Measurements from ENCODE around the gene POGZ. TPM values are rescaled to one million over a fixed set of nuclear protein-coding genes. Genes with fewer than 3 reads are reported as not detected.
"Not testable (repeated sequence)": the region's sequence is repeated elsewhere in the genome, so short reads cannot be mapped to it uniquely, and the experiment has no call there.

POGZ gene
- total RNA-seq, 1 experiment from 2014 or later: 102 TPM

DNA sequence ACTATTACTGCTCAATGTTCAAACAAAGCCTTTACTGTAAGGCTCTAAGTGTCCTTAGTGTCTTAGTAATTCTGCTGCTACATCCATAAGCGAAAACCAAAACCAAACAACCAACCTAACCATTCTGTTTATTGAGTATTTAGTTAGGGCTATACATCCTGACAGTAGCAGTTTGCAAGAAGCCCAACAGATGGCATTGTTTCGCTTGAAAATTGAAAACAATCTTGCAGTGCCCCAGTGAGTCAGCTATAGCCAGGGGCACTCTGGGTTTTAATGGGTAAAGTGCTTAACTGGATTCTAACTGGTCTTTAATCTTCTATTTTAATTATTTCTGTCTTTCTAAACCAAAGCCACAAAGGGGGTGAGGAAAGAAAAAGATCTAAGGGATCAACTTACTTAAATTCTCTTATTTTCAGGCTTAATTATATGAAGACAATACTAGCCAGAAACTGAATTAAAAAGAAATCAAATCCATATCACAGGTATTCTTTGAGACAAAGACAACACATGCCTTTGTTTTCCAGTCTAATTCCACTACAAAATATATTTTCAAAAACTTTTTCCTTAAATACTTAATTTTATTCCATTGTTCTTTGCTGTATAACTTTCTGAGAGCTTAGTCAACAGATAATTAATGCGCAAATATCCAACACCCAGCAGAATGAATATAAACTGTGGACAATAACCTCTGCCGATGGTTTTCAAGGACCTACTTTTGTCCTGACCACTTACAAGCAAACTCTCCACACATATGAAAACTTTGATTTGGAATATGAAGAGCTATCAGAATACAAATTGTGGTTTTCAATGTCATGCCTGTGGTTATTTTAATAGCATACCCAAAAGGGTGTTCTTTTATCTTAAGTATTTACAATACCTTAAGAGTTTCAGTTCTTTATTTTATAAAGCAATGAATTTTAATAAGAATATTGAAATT lies 15.2 kb downstream of the POGZ start:
- no peaks in the 10 kb centered on the region for H3K27me3 ChIP-seq (ENCODE audit: insufficient read depth, low read length)
- H3K9ac ChIP-seq (ENCODE audit: extremely low read depth, insufficient read length, low read length): no peak overlapping the region
- no peak overlapping the region for H3K56ac ChIP-seq (ENCODE audit: insufficient read length, low read depth, low read length)
- no peak overlapping the region for H3K4ac ChIP-seq (ENCODE audit: low read depth, low read length)
- no peak overlapping the region for H4K5ac ChIP-seq (ENCODE audit: insufficient read length, low read depth, low read length)
- Mint-ChIP-seq H3K27me3 (ENCODE audit: low read depth) (no peaks in the 10 kb centered on the region), H3K4me3 (no peak overlapping the region), H3K4me1 (peaks cover 7 to 16% of the 10 kb centered on the region in 2 experiments), H3K27ac (no peak overlapping the region), H3K9me3 (no peaks in the 10 kb centered on the region), H3K36me3 (ENCODE audit: insufficient read depth in 1 of 3, low read depth in 3 of 3) (peaks cover 5 to 24% (median 24%) of the 10 kb centered on the region in 3 experiments; a peak in 5 of 7 replicates)
- no peak overlapping the region for H2BK5ac ChIP-seq (ENCODE audit: insufficient read length, low read length)
- no peak overlapping the region for H2BK120ac ChIP-seq (ENCODE audit: low read depth, low read length, poor library complexity, severe bottlenecking)
- no peaks in the 10 kb centered on the region for H4K20me1 ChIP-seq (ENCODE audit: control insufficient read depth, insufficient read depth, insufficient read length)
- H3K9me3 ChIP-seq (ENCODE audit: control insufficient read depth, low read depth, low read length): no peaks in the 10 kb centered on the region
- no peak overlapping the region for H2BK12ac ChIP-seq (ENCODE audit: insufficient read length, low read depth, low read length)
- H3K79me1 ChIP-seq (ENCODE audit: insufficient read depth, low read depth, low read length, poor library complexity, severe bottlenecking): peaks cover 13% of the 10 kb centered on the region
- H3K23ac ChIP-seq (ENCODE audit: insufficient read length, low read depth, low read length): no peak overlapping the region
- H3K18ac ChIP-seq (ENCODE audit: insufficient read length, low read depth, low read length): no peak overlapping the region
- no peaks in the 10 kb centered on the region for H3K23me2 ChIP-seq (ENCODE audit: insufficient read length, low read depth, low read length, poor library complexity, severe bottlenecking)
- no peak overlapping the region for H3K4me2 ChIP-seq (ENCODE audit: insufficient read depth, insufficient read length, low read length)
- peak; percentile 48 for DNase-seq
- H3K4me1 ChIP-seq (ENCODE audit: insufficient read depth, low read length): no peaks in the 10 kb centered on the region
- H2BK20ac ChIP-seq (ENCODE audit: low read depth, low read length, poor library complexity, severe bottlenecking): no peak overlapping the region
- H4K8ac ChIP-seq (replicated peaks; ENCODE audit: insufficient read length, low read depth, low read length): no peak overlapping the region
- WGBS (ENCODE audit: extremely low coverage, insufficient read length, low lambda C conversion rate): no CpG with 5 or more reads among the region's 4 CpGs
- H4K91ac ChIP-seq (ENCODE audit: insufficient read length, low read depth, low read length): no peak overlapping the region
- H2BK15ac ChIP-seq (ENCODE audit: low read depth, low read length): no peak overlapping the region
- H3K14ac ChIP-seq (ENCODE audit: insufficient read depth, low read length): no peak overlapping the region
- TF ChIP-seq, protein P1, sequence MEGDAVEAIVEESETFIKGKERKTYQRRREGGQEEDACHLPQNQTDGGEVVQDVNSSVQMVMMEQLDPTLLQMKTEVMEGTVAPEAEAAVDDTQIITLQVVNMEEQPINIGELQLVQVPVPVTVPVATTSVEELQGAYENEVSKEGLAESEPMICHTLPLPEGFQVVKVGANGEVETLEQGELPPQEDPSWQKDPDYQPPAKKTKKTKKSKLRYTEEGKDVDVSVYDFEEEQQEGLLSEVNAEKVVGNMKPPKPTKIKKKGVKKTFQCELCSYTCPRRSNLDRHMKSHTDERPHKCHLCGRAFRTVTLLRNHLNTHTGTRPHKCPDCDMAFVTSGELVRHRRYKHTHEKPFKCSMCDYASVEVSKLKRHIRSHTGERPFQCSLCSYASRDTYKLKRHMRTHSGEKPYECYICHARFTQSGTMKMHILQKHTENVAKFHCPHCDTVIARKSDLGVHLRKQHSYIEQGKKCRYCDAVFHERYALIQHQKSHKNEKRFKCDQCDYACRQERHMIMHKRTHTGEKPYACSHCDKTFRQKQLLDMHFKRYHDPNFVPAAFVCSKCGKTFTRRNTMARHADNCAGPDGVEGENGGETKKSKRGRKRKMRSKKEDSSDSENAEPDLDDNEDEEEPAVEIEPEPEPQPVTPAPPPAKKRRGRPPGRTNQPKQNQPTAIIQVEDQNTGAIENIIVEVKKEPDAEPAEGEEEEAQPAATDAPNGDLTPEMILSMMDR (conservative IDR thresholded peaks at IDR 0.05): peak; percentile 74
- H2AK5ac ChIP-seq (ENCODE audit: insufficient read length, low read length): no peak overlapping the region
- no peak overlapping the region for H3T11ph ChIP-seq (ENCODE audit: low read length)
- H3K27ac ChIP-seq (ENCODE audit: insufficient read length, low read depth, low read length): no peak overlapping the region
- H3K79me2 ChIP-seq (ENCODE audit: insufficient read depth, low read length): peaks cover 47% of the 10 kb centered on the region; the same call in 1 of the 2 replicates
- H2AFZ ChIP-seq (ENCODE audit: low read length): no peak overlapping the region

GRCh38 chr1:151437396-151437795 lies 21.9 kb downstream of the POGZ start:
- not testable (repeated sequence) for H3K14ac ChIP-seq (ENCODE audit: insufficient read depth, low read length); H3K18ac ChIP-seq (ENCODE audit: insufficient read length, low read depth, low read length); H4K8ac ChIP-seq (replicated peaks; ENCODE audit: insufficient read length, low read depth, low read length); H2BK12ac ChIP-seq (ENCODE audit: insufficient read length, low read depth, low read length); H2BK20ac ChIP-seq (ENCODE audit: low read depth, low read length, poor library complexity, severe bottlenecking); H3K9ac ChIP-seq (ENCODE audit: extremely low read depth, insufficient read length, low read length); H3K4ac ChIP-seq (ENCODE audit: low read depth, low read length); H3K4me3 Mint-ChIP-seq; H4K91ac ChIP-seq (ENCODE audit: insufficient read length, low read depth, low read length); H3T11ph ChIP-seq (ENCODE audit: low read length); H3K23me2 ChIP-seq (ENCODE audit: insufficient read length, low read depth, low read length, poor library complexity, severe bottlenecking); H3K4me1 ChIP-seq (ENCODE audit: insufficient read depth, low read length); H3K27ac Mint-ChIP-seq; H2BK120ac ChIP-seq (ENCODE audit: low read depth, low read length, poor library complexity, severe bottlenecking); H2BK15ac ChIP-seq (ENCODE audit: low read depth, low read length); H3K9me3 ChIP-seq (ENCODE audit: control insufficient read depth, low read depth, low read length); H4K20me1 ChIP-seq (ENCODE audit: control insufficient read depth, insufficient read depth, insufficient read length); H3K56ac ChIP-seq (ENCODE audit: insufficient read length, low read depth, low read length); H3K4me2 ChIP-seq (ENCODE audit: insufficient read depth, insufficient read length, low read length); H3K79me1 ChIP-seq (ENCODE audit: insufficient read depth, low read depth, low read length, poor library complexity, severe bottlenecking); H3K27me3 Mint-ChIP-seq (ENCODE audit: low read depth); H2BK5ac ChIP-seq (ENCODE audit: insufficient read length, low read length); H3K23ac ChIP-seq (ENCODE audit: insufficient read length, low read depth, low read length); H3K27me3 ChIP-seq (ENCODE audit: insufficient read depth, low read length); H2AFZ ChIP-seq (ENCODE audit: low read length); H3K27ac ChIP-seq (ENCODE audit: insufficient read length, low read depth, low read length); H4K5ac ChIP-seq (ENCODE audit: insufficient read length, low read depth, low read length); H2AK5ac ChIP-seq (ENCODE audit: insufficient read length, low read length); DNase-seq; H3K9me3 Mint-ChIP-seq; H3K4me1 Mint-ChIP-seq
- WGBS (ENCODE audit: extremely low coverage, insufficient read length, low lambda C conversion rate): no CpG with 5 or more reads among the region's 8 CpGs
- peaks cover 16% of the 10 kb centered on the region; the same call in 1 of the 2 replicates for H3K79me2 ChIP-seq (ENCODE audit: insufficient read depth, low read length)
- peaks cover 7 to 41% (median 36%) of the 10 kb centered on the region in 3 experiments; a peak in 5 of 7 replicates for H3K36me3 Mint-ChIP-seq (ENCODE audit: insufficient read depth in 1 of 3, low read depth in 3 of 3)

Measured in H9 (cell line).